ENCODE results near the gene MIB1. TPM values are rescaled to one million over a fixed set of nuclear protein-coding genes. Genes with fewer than 3 reads are reported as not detected.

Gene MIB1
- total and polyA plus RNA-seq, 9 of the 15 experiments (the other 6 are each of a cell fraction or from before 2014, with no cell fraction given): 7.2 to 43.8 (median 23.2) TPM

DNA sequence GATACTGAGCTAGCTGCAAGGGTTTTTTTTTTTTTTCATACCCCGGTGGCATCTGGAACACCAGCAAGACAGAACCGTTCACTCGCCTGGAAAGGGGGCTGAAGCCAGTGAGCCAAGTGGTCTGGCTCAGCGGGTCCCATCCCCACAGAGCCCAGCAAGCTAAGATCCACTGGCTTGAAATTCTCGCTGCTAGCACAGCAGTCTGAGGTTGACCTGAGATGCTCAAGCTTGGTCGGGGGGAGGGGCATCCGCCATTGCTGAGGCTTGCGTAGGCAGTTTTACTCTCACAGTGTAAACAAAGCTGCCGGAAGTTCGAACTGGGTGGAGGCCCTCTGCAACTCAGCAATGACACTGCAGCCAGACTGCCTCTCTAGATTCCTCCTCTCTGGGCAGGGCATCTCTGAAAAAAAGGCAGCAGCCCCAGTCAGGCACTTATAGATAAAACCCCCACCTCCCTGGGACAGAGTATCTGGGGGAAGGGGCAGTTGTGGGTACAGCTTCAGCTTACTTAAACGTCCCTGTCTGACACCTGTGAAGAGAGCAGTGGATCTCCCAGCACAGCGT lies 5.1 kb upstream of the MIB1 start (continued):
- TF ChIP-seq L3MBTL2 (IDR thresholded peaks at IDR 0.05): peak; percentile 77
- peak; percentile 36; the same call in 1 of the 2 replicates for TF ChIP-seq CEBPB (tag; IDR thresholded peaks at IDR 0.05)
- TF ChIP-seq CXXC5 (CRISPR knock-in tag; IDR thresholded peaks at IDR 0.05): peak; percentile 50; the same call in 1 of the 2 replicates
- TF ChIP-seq NFRKB (IDR thresholded peaks at IDR 0.05; ENCODE audit: low read depth): peak; percentile 94
- TF ChIP-seq, protein P1, sequence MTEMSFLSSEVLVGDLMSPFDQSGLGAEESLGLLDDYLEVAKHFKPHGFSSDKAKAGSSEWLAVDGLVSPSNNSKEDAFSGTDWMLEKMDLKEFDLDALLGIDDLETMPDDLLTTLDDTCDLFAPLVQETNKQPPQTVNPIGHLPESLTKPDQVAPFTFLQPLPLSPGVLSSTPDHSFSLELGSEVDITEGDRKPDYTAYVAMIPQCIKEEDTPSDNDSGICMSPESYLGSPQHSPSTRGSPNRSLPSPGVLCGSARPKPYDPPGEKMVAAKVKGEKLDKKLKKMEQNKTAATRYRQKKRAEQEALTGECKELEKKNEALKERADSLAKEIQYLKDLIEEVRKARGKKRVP (CRISPR knock-in tag; IDR thresholded peaks at IDR 0.05): 0 out of 2 replicates have a peak, but pooled peaks have one; percentile 7
- TF ChIP-seq YY1 (IDR thresholded peaks at IDR 0.05; ENCODE audit: borderline replicate concordance in 1 of 3, control insufficient read depth in 1 of 3, extremely low read depth in 1 of 3, insufficient read depth in 3 of 3, insufficient read length in 1 of 3, insufficient replicate concordance in 2 of 3, low read depth in 1 of 3, low read length in 2 of 3): peak; percentile 67 to 94 (median 88)
- TF ChIP-seq, protein P2, sequence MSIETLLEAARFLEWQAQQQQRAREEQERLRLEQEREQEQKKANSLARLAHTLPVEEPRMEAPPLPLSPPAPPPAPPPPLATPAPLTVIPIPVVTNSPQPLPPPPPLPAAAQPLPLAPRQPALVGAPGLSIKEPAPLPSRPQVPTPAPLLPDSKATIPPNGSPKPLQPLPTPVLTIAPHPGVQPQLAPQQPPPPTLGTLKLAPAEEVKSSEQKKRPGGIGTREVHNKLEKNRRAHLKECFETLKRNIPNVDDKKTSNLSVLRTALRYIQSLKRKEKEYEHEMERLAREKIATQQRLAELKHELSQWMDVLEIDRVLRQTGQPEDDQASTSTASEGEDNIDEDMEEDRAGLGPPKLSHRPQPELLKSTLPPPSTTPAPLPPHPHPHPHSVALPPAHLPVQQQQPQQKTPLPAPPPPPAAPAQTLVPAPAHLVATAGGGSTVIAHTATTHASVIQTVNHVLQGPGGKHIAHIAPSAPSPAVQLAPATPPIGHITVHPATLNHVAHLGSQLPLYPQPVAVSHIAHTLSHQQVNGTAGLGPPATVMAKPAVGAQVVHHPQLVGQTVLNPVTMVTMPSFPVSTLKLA (conservative IDR thresholded peaks at IDR 0.05): peak; percentile 39 to 65; a peak in 1 of 4 replicates
- TF ChIP-seq KDM4B (IDR thresholded peaks at IDR 0.05; ENCODE audit: borderline replicate concordance in 2 of 2, low read depth in 1 of 2): 0 out of 4 replicates have a peak, but pooled peaks of 1 of the 2 experiments have one; percentile 30
- no peak for TF ChIP-seq BACH1 (tag; IDR thresholded peaks at IDR 0.05)
- TF ChIP-seq NFE2 (IDR thresholded peaks at IDR 0.05; ENCODE audit: low read depth): peak; percentile 78
- TF ChIP-seq JUNB (CRISPR knock-in tag; conservative IDR thresholded peaks at IDR 0.05): no peak
- peak; percentile 84 for TF ChIP-seq RNF2 (IDR thresholded peaks at IDR 0.05)
- TF ChIP-seq RBFOX2 (IDR thresholded peaks at IDR 0.05; ENCODE audit: low read depth, low read length): peak; percentile 77
- TF ChIP-seq, protein P3, sequence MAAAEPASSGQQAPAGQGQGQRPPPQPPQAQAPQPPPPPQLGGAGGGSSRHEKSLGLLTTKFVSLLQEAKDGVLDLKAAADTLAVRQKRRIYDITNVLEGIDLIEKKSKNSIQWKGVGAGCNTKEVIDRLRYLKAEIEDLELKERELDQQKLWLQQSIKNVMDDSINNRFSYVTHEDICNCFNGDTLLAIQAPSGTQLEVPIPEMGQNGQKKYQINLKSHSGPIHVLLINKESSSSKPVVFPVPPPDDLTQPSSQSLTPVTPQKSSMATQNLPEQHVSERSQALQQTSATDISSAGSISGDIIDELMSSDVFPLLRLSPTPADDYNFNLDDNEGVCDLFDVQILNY (CRISPR knock-in tag; IDR thresholded peaks at IDR 0.05): no peak
- no peak for TF ChIP-seq ASH1L (IDR thresholded peaks at IDR 0.05; ENCODE audit: borderline replicate concordance, low read depth, partially characterized antibody)
- TF ChIP-seq, protein P4, sequence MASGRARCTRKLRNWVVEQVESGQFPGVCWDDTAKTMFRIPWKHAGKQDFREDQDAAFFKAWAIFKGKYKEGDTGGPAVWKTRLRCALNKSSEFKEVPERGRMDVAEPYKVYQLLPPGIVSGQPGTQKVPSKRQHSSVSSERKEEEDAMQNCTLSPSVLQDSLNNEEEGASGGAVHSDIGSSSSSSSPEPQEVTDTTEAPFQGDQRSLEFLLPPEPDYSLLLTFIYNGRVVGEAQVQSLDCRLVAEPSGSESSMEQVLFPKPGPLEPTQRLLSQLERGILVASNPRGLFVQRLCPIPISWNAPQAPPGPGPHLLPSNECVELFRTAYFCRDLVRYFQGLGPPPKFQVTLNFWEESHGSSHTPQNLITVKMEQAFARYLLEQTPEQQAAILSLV (tag; IDR thresholded peaks at IDR 0.05): peak; percentile 46; the same call in 1 of the 2 replicates
- no peak for TF ChIP-seq PYGO2 (tag; IDR thresholded peaks at IDR 0.05)
- no peak for TF ChIP-seq PTBP1 (IDR thresholded peaks at IDR 0.05; ENCODE audit: low read depth, low read length)
- TF ChIP-seq, protein P5, sequence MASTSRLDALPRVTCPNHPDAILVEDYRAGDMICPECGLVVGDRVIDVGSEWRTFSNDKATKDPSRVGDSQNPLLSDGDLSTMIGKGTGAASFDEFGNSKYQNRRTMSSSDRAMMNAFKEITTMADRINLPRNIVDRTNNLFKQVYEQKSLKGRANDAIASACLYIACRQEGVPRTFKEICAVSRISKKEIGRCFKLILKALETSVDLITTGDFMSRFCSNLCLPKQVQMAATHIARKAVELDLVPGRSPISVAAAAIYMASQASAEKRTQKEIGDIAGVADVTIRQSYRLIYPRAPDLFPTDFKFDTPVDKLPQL (IDR thresholded peaks at IDR 0.05; ENCODE audit: extremely low read depth, insufficient read length): no peak
- 0 out of 2 replicates have a peak, but pooled peaks have one; percentile 34 for TF ChIP-seq RB1 (IDR thresholded peaks at IDR 0.05; ENCODE audit: low read depth)
- TF ChIP-seq FOXM1 (IDR thresholded peaks at IDR 0.05; ENCODE audit: low read depth): peak; percentile 26; the same call in 1 of the 2 replicates
- TF ChIP-seq FOXM1 (CRISPR knock-in tag; IDR thresholded peaks at IDR 0.05; ENCODE audit: low read depth): no peak
- TF ChIP-seq SRSF1 (IDR thresholded peaks at IDR 0.05; ENCODE audit: low read depth, low read length): no peak
- peak; percentile 79; the same call in 1 of the 2 replicates for TF ChIP-seq C11orf30 (IDR thresholded peaks at IDR 0.05; ENCODE audit: low read depth)
